HCT116 (cell line): ENCODE measurements around the gene ABCB6. TPM values are rescaled to one million over a fixed set of nuclear protein-coding genes. Genes with fewer than 3 reads are reported as not detected.

Experiments used
- ATAC-seq: fragments of 200-7000 bp; cut with Tn5 transposase; 2 replicates; pipeline ENCODE4 v1.9.1; 2020; ENCODE audit warnings: mild to moderate bottlenecking, moderate library complexity
- BruUV-seq: library from RNA; stranded (reverse); fragments of 400-500 nt; replicated peaks from 2 replicates; lab custom pipeline; 2021; lab: Mats Ljungman, UMichigan
- CTCF ChIA-PET: fragments of 300-600 bp; sonication (Branson Sonifier 250); formaldehyde crosslinking; loops from one replicate; lab custom pipeline; 2021; ENCODE audit warnings: antibody characterized with exemption; lab: Charles Lee
- POLR2A ChIA-PET: fragments of 300-600, 350-600 bp; sonication (Branson Sonifier 250); formaldehyde crosslinking; loops from one replicate; lab custom pipeline; 2021; ENCODE audit warnings: antibody characterized with exemption; lab: Charles Lee
- RAD21 ChIA-PET, 2 experiments: fragments of 300-600 bp; sonication (Branson Sonifier 250); formaldehyde crosslinking; loops; one replicate each; lab custom pipeline; 2023; ENCODE audit warnings: low total read pairs in 2 of 2; ENCODE audit not compliant: uncharacterized antibody in 2 of 2, unreplicated experiment in 2 of 2, low non-redundant PET in 1 of 2; lab: Charles Lee
- DNase-seq: peaks from one replicate; pipeline ENCODE4 v3.0.0-alpha.2; 2010; ENCODE audit warnings: low read depth, low spot score
- H2AFZ ChIP-seq: fragments of 200-600 bp; shearing (Covaris generic), sonication (generic); 2 replicates; pipeline ENCODE4 v1.6.1; 2017; ENCODE audit warnings: low read depth, mixed run types, mixed read lengths, antibody characterized with exemption, low read length; ENCODE audit not compliant: poor library complexity, severe bottlenecking
- H3K27ac ChIP-seq: 2 replicates; pipeline ENCODE4 v1.5.1; 2012; ENCODE audit warnings: low read depth, low read length
- H3K27me3 ChIP-seq: fragments of 200-600 bp; sonication (generic); 2 replicates; pipeline ENCODE4 v1.6.1; 2016; ENCODE audit warnings: mixed run types, low read length, mixed read lengths; ENCODE audit not compliant: insufficient read depth
- H3K36me3 ChIP-seq, 2 experiments: fragments of 200-500 bp in 1 of 2; fragments of 200-600 bp in 1 of 2; sonication (Bioruptor generic) in 1 of 2; sonication (generic) in 1 of 2; 2 replicates each; pipeline versions ENCODE4 v1.5.1 to v1.6.1; 2014 to 2016; ENCODE audit warnings: low read length in 2 of 2, inconsistent platforms in 1 of 2, mixed read lengths in 1 of 2, mixed run types in 1 of 2; ENCODE audit not compliant: insufficient read depth in 2 of 2, control insufficient read depth in 1 of 2
- H3K4me1 ChIP-seq, 2 experiments: fragments of 200-600 bp in 1 of 2; sonication (generic) in 1 of 2; 2 replicates each; pipeline versions ENCODE4 v1.5.1 to v1.6.1; 2012 to 2017; ENCODE audit warnings: low read length in 2 of 2, inconsistent platforms in 1 of 2, mild to moderate bottlenecking in 1 of 2, mixed read lengths in 1 of 2, mixed run types in 1 of 2, moderate library complexity in 1 of 2; ENCODE audit not compliant: insufficient read depth in 2 of 2, control insufficient read depth in 1 of 2
- H3K4me2 ChIP-seq: fragments of 200-600 bp; sonication (generic); 2 replicates; pipeline ENCODE4 v1.6.1; 2017; ENCODE audit warnings: mixed run types, low read length, mixed read lengths
- H3K4me3 ChIP-seq, 2 experiments: fragments of 200-600 bp in 1 of 2; sonication (generic) in 1 of 2; replicated peaks in 1 of 2; 2 replicates each; pipeline ENCODE4 v1.5.1; 2011 to 2016; ENCODE audit warnings: low read length in 2 of 2, control low read depth in 1 of 2, low read depth in 1 of 2, mild to moderate bottlenecking in 1 of 2, mixed read lengths in 1 of 2, mixed run types in 1 of 2
- H3K79me2 ChIP-seq: fragments of 200-600 bp; sonication (generic); 2 replicates; pipeline ENCODE4 v1.6.1; 2017; ENCODE audit warnings: mild to moderate bottlenecking, mixed run types, low read length, moderate library complexity, mixed read lengths; ENCODE audit not compliant: insufficient read depth
- H3K9ac ChIP-seq: fragments of 200-600 bp; sonication (generic); 2 replicates; pipeline ENCODE4 v1.6.1; 2016; ENCODE audit warnings: low read length, mixed read lengths
- H3K9me2 ChIP-seq: fragments of 200-600 bp; sonication (generic), shearing (Covaris generic); 2 replicates; pipeline ENCODE4 v1.6.1; 2017; ENCODE audit warnings: mixed run types, mild to moderate bottlenecking, moderate library complexity; ENCODE audit not compliant: insufficient read depth
- H3K9me3 ChIP-seq, 2 experiments: fragments of 200-500 bp in 1 of 2; fragments of 200-600 bp in 1 of 2; sonication (Bioruptor generic) in 1 of 2; sonication (generic) in 1 of 2; 2 replicates each; pipeline ENCODE4 v1.6.1; 2014 to 2017; ENCODE audit warnings: low read length in 2 of 2, mixed read lengths in 2 of 2, inconsistent platforms in 1 of 2, low read depth in 1 of 2, mild to moderate bottlenecking in 1 of 2, mixed run types in 1 of 2, moderate library complexity in 1 of 2; ENCODE audit not compliant: control insufficient read depth in 1 of 2, insufficient read depth in 1 of 2
- H4K20me1 ChIP-seq: fragments of 200-600 bp; sonication (generic), shearing (Covaris generic); 2 replicates; pipeline ENCODE4 v1.6.1; 2017; ENCODE audit warnings: mixed run types, mild to moderate bottlenecking, moderate library complexity; ENCODE audit not compliant: insufficient read depth
- CEBPB ChIP-seq: IDR thresholded peaks from 2 replicates; pipeline ENCODE4 v1.6.1; 2012; ENCODE audit warnings: low read depth
- EGR1 ChIP-seq: IDR thresholded peaks from 2 replicates; pipeline ENCODE4 v1.6.1; 2012; ENCODE audit warnings: low read depth
- ZNF274 ChIP-seq: fragments of 200-500 bp; sonication (Bioruptor generic); IDR thresholded peaks from 2 replicates; pipeline ENCODE4 v1.6.1; 2014; ENCODE audit warnings: mild to moderate bottlenecking, low read depth, low read length, inconsistent platforms
- intact Hi-C: fragments of 100-400 bp; cut with micrococcal nuclease; formaldehyde crosslinking; loops from 2 replicates; pipeline ENCODE4 v1.10.0; 2022
- total RNA-seq: library from RNA; stranded (reverse); gene quantifications from one replicate; pipeline ENCODE4 v1.2.1, GENCODE V29; 2021; ENCODE audit not compliant: unreplicated experiment
- TF ChIP-seq, protein P1 (sequence below): IDR thresholded peaks from 2 replicates; pipeline ENCODE4 v1.6.1; 2012

ABCB6 gene
- total RNA-seq, 1 experiment from 2014 or later: 24.5 TPM

DNA sequence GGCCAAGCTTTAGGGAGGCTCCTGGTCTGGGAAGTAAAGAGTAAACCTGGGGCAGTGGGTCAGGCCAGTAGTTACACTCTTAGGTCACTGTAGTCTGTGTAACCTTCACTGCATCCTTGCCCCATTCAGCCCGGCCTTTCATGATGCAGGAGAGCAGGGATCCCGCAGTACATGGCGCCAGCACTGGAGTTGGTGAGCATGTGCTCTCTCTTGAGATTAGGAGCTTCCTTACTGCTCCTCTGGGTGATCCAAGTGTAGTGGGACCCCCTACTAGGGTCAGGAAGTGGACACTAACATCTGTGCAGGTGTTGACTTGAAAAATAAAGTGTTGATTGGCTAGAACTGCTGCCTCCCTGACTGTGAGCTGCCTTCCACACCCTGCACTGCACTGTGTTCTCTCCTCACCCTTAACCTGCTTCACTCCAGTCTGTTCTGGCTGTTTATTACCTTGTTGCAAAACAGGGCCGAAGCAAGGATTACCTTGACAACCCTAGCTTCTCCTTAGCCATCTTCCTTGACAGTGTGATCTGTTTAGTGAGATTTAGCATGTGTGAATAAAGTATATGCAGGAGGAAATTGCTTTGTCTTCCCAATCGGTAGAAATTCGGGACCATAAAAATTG lies 35.5 kb downstream of the ABCB6 start:
- CTCF ChIA-PET: no interaction called here
- TF ChIP-seq EGR1 (no peak), CEBPB (no peak), ZNF274 (no peak)
- H4K20me1 ChIP-seq: no peaks in the 10 kb centered on the region
- no peak overlapping the region for H3K4me2 ChIP-seq
- H3K36me3 ChIP-seq: peaks cover 13 to 17% of the 10 kb centered on the region in 2 experiments; a peak in 3 of 4 replicates
- ATAC-seq: no peak
- no peaks in the 10 kb centered on the region for H3K9me3 ChIP-seq
- no peak overlapping the region for H3K27ac ChIP-seq
- intact Hi-C loops: no loop called here
- peaks cover 5 to 12% of the 10 kb centered on the region in 2 experiments; a peak in 2 of 4 replicates for H3K4me1 ChIP-seq
- BruUV-seq: no TSS peak
- POLR2A ChIA-PET: no interaction called here
- H3K27me3 ChIP-seq: no peaks in the 10 kb centered on the region
- RAD21 ChIA-PET: no interaction called here
- DNase-seq: no peak
- no peak overlapping the region for H3K4me3 ChIP-seq
- H2AFZ ChIP-seq: no peak overlapping the region
- H3K9ac ChIP-seq: no peak overlapping the region
- H3K9me2 ChIP-seq: no peaks in the 10 kb centered on the region
- peaks cover 16% of the 10 kb centered on the region for H3K79me2 ChIP-seq

DNA sequence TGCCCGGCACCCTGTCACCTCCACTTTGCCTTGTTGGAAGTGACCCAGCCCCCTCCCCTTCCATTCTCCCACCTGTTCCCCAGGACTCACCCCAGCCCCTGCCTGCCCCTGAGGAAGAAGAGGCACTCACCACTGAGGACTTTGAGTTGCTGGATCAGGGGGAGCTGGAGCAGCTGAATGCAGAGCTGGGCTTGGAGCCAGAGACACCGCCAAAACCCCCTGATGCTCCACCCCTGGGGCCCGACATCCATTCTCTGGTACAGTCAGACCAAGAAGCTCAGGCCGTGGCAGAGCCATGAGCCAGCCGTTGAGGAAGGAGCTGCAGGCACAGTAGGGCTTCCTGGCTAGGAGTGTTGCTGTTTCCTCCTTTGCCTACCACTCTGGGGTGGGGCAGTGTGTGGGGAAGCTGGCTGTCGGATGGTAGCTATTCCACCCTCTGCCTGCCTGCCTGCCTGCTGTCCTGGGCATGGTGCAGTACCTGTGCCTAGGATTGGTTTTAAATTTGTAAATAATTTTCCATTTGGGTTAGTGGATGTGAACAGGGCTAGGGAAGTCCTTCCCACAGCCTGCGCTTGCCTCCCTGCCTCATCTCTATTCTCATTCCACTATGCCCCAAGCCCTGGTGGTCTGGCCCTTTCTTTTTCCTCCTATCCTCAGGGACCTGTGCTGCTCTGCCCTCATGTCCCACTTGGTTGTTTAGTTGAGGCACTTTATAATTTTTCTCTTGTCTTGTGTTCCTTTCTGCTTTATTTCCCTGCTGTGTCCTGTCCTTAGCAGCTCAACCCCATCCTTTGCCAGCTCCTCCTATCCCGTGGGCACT lies 36.2 kb downstream of the ABCB6 start:
- H3K27ac ChIP-seq: no peak overlapping the region
- no peaks in the 10 kb centered on the region for H3K9me3 ChIP-seq
- H2AFZ ChIP-seq: no peak overlapping the region
- TF ChIP-seq, protein P1, sequence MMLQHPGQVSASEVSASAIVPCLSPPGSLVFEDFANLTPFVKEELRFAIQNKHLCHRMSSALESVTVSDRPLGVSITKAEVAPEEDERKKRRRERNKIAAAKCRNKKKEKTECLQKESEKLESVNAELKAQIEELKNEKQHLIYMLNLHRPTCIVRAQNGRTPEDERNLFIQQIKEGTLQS: no peak
- TF ChIP-seq ZNF274: no peak
- TF ChIP-seq, all 23 proteins: peak for 0
- H3K4me2 ChIP-seq: no peak overlapping the region
- no TSS peak for BruUV-seq
- H3K9me2 ChIP-seq: no peaks in the 10 kb centered on the region
- ATAC-seq: no peak
- DNase-seq: no peak
- H3K4me3 ChIP-seq: no peak overlapping the region
- H3K27me3 ChIP-seq: no peaks in the 10 kb centered on the region
- peaks cover 5 to 13% of the 10 kb centered on the region in 2 experiments; a peak in 2 of 4 replicates for H3K4me1 ChIP-seq
- POLR2A ChIA-PET: no interaction called here
- CTCF ChIA-PET: no interaction called here
- RAD21 ChIA-PET: no interaction called here
- H3K79me2 ChIP-seq: peaks cover 16% of the 10 kb centered on the region
- no peaks in the 10 kb centered on the region for H4K20me1 ChIP-seq
- no peak overlapping the region for H3K9ac ChIP-seq
- intact Hi-C loops: no loop called here
- H3K36me3 ChIP-seq: peaks cover 13 to 17% of the 10 kb centered on the region in 2 experiments; a peak in 3 of 4 replicates
